Retina (tissue), 1 donor: ENCODE measurements around the gene ATP6V1A.
"Not testable (repeated sequence)": the region's sequence is repeated elsewhere in the genome, so short reads cannot be mapped to it uniquely, and the experiment has no call there.

Experiments
- DNase-seq: peaks from one replicate; pipeline ENCODE4 v3.0.0-alpha.2; 2016

The ATP6V1A gene

GRCh38 chr3:113829576-113830354 lies 82.9 kb downstream of the ATP6V1A start:
- DNase-seq: no peak

GRCh38 chr3:113831103-113831355 lies 84.2 kb downstream of the ATP6V1A start:
- DNase-seq: no peak

- no peak for DNase-seq
Measured at GRCh38 chr3:113832477-113833164, 85.8 kb downstream of the ATP6V1A start.

GRCh38 chr3:113834983-113835382 lies 88.1 kb downstream of the ATP6V1A start:
- DNase-seq: no peak

- peak; percentile 84 for DNase-seq
Measured at GRCh38 chr3:113838631-113839209, 91.9 kb downstream of the ATP6V1A start, which contains the start of gene GRAMD1C. Gene GRAMD1C (plus strand): TSS chr3:113838788. CDS start chr3:113838910, 122 bp downstream.

- no peak for DNase-seq
Measured at GRCh38 chr3:113839551-113839950, 92.7 kb downstream of the ATP6V1A start.

- peak; percentile 18 for DNase-seq
Measured at GRCh38 chr3:113844622-113845222, 97.9 kb downstream of the ATP6V1A start.

- DNase-seq: no peak
Measured at GRCh38 chr3:113847247-113847646, 100.4 kb downstream of the ATP6V1A start.

GRCh38 chr3:113847664-113848461 lies 101.0 kb downstream of the ATP6V1A start:
- no peak for DNase-seq

- not testable (repeated sequence) for DNase-seq
Measured at GRCh38 chr3:113849071-113849470, 102.2 kb downstream of the ATP6V1A start.

GRCh38 chr3:113849841-113850240 lies 103.0 kb downstream of the ATP6V1A start:
- not testable (repeated sequence) for DNase-seq

- DNase-seq: not testable (repeated sequence)
Measured at GRCh38 chr3:113850391-113850790, 103.6 kb downstream of the ATP6V1A start.

GRCh38 chr3:113852506-113852905 lies 105.7 kb downstream of the ATP6V1A start:
- DNase-seq: no peak
